Ammon's horn (tissue), 1 donor: ENCODE results near the gene PNPLA3.
A peak's percentile ranks its signal among the peaks of the same experiment; 100 is the strongest.

Experiments
- DNase-seq: peaks from one replicate; pipeline ENCODE4 v3.0.0-alpha.2; 2016; ENCODE audit warnings: low spot score

Gene PNPLA3

GRCh38 chr22:43994006-43994405, 70.4 kb downstream of the PNPLA3 start:
- DNase-seq: no peak

GRCh38 chr22:43994416-43994815, 70.8 kb downstream of the PNPLA3 start:
- no peak for DNase-seq

GRCh38 chr22:43995057-43995685, 71.6 kb downstream of the PNPLA3 start:
- no peak for DNase-seq

- DNase-seq: no peak
Observed at GRCh38 chr22:43995798-43996169, 72.2 kb downstream of the PNPLA3 start.

GRCh38 chr22:43996170-43996980, 72.8 kb downstream of the PNPLA3 start:
- DNase-seq: peak; percentile 71

GRCh38 chr22:43996981-43997265, 73.3 kb downstream of the PNPLA3 start:
- no peak for DNase-seq
